GM23338 (cell line): ENCODE results near the gene SIRT2. TPM values are rescaled to one million over a fixed set of nuclear protein-coding genes. Genes with fewer than 3 reads are reported as not detected.

Source experiments
- ATAC-seq: fragments of 200-7000 bp; cut with Tn5 transposase; 3 replicates; pipeline ENCODE4 v1.9.1; 2020
- DNase-seq: peaks from one replicate; pipeline ENCODE4 v3.0.0-alpha.2; 2015; ENCODE audit warnings: low spot score
- H2AFZ ChIP-seq: fragments of 200-600 bp; sonication (generic); 2 replicates; pipeline ENCODE4 v1.8.0; 2016; ENCODE audit warnings: antibody characterized with exemption, mild to moderate bottlenecking, moderate library complexity
- H3F3A ChIP-seq: fragments of 200-600 bp; sonication (generic); replicated peaks from 2 replicates; pipeline ENCODE4 v1.8.0; 2017; ENCODE audit warnings: antibody characterized with exemption, mixed run types, low read depth
- H3K27ac ChIP-seq: fragments of 200-600 bp; sonication (generic); 2 replicates; pipeline ENCODE4 v1.6.1; 2016; ENCODE audit warnings: low read depth
- H3K27me3 ChIP-seq: fragments of 200-600 bp; sonication (generic); 2 replicates; pipeline ENCODE4 v1.8.0; 2016; ENCODE audit warnings: mild to moderate bottlenecking, mixed run types, moderate library complexity; ENCODE audit not compliant: insufficient read depth
- H3K36me3 ChIP-seq: fragments of 200-600 bp; sonication (generic); 2 replicates; pipeline ENCODE4 v1.8.0; 2016; ENCODE audit warnings: mild to moderate bottlenecking; ENCODE audit not compliant: insufficient read depth
- H3K4me1 ChIP-seq: fragments of 200-600 bp; sonication (generic); 2 replicates; pipeline ENCODE4 v1.8.0; 2016; ENCODE audit warnings: mild to moderate bottlenecking, moderate library complexity; ENCODE audit not compliant: insufficient read depth
- H3K4me2 ChIP-seq: fragments of 200-600 bp; sonication (generic); 2 replicates; pipeline ENCODE4 v1.7.1; 2017; ENCODE audit warnings: mixed run types
- H3K4me3 ChIP-seq: fragments of 200-600 bp; sonication (generic); 2 replicates; pipeline ENCODE4 v1.6.1; 2016; ENCODE audit warnings: mixed run types
- H3K79me2 ChIP-seq: fragments of 200-600 bp; sonication (generic); replicated peaks from 2 replicates; pipeline ENCODE4 v1.8.0; 2017; ENCODE audit warnings: mild to moderate bottlenecking; ENCODE audit not compliant: insufficient read depth
- H3K9me2 ChIP-seq: fragments of 200-600 bp; sonication (generic); 2 replicates; pipeline ENCODE4 v1.8.0; 2017; ENCODE audit not compliant: insufficient read depth
- H4K20me1 ChIP-seq: fragments of 200-600 bp; sonication (generic); replicated peaks from 2 replicates; pipeline ENCODE4 v1.8.0; 2017; ENCODE audit warnings: mild to moderate bottlenecking; ENCODE audit not compliant: insufficient read depth
- H3K27ac Mint-ChIP-seq: 2 replicates; pipeline ENCODE4 v1.8.0; 2020; ENCODE audit warnings: inconsistent platforms, mild to moderate bottlenecking, moderate library complexity, mixed read lengths
- H3K27me3 Mint-ChIP-seq: 3 replicates; pipeline ENCODE4 v1.8.0; 2022; ENCODE audit warnings: low read depth, mild to moderate bottlenecking, moderate library complexity, mixed read lengths, inconsistent platforms; ENCODE audit not compliant: insufficient read depth, poor library complexity
- H3K36me3 Mint-ChIP-seq: 3 replicates; pipeline ENCODE4 v1.8.0; 2021; ENCODE audit warnings: low read depth, mild to moderate bottlenecking, inconsistent platforms, moderate library complexity, mixed read lengths
- H3K4me1 Mint-ChIP-seq: 3 replicates; pipeline ENCODE4 v1.8.0; 2020; ENCODE audit warnings: mild to moderate bottlenecking, inconsistent platforms, mixed read lengths
- H3K4me3 Mint-ChIP-seq: 3 replicates; pipeline ENCODE4 v1.8.0; 2021; ENCODE audit warnings: moderate library complexity, mild to moderate bottlenecking, inconsistent platforms, mixed read lengths
- H3K9me3 Mint-ChIP-seq: 3 replicates; pipeline ENCODE4 v1.8.0; 2020; ENCODE audit warnings: moderate library complexity, mild to moderate bottlenecking, inconsistent platforms, mixed read lengths
- CREB1 ChIP-seq: fragments of 250-450 bp; sonication (Bioruptor Pico); IDR thresholded peaks from 2 replicates; pipeline ENCODE4 v1.5.0; 2020; ENCODE audit warnings: low read depth, mild to moderate bottlenecking, moderate library complexity
- EZH2 ChIP-seq: fragments of 200-600 bp; sonication (generic); IDR thresholded peaks from one replicate; pipeline ENCODE4 v1.8.0; 2017; ENCODE audit warnings: antibody characterized with exemption, mild to moderate bottlenecking, low read depth; ENCODE audit not compliant: unreplicated experiment
- JUNB ChIP-seq: IDR thresholded peaks from one replicate; pipeline ENCODE4 v1.6.1; 2016; ENCODE audit warnings: antibody characterized with exemption; ENCODE audit not compliant: unreplicated experiment
- NANOG ChIP-seq: IDR thresholded peaks from 2 replicates; pipeline ENCODE4 v1.6.1; 2016; ENCODE audit warnings: antibody characterized with exemption, borderline replicate concordance
- STAT1 ChIP-seq: IDR thresholded peaks from one replicate; pipeline ENCODE4 v1.6.1; 2016; ENCODE audit warnings: antibody characterized with exemption; ENCODE audit not compliant: unreplicated experiment
- ZNF331 ChIP-seq: fragments of 250-450 bp; sonication (Bioruptor Pico); IDR thresholded peaks from 2 replicates; pipeline ENCODE4 v1.5.0; 2020; ENCODE audit warnings: low read depth, mild to moderate bottlenecking, moderate library complexity
- polyA plus RNA-seq: library from polyadenylated mRNA; unstranded; fragments of >200 nt; fragmentation: Nextera tagmentation; extraction: Ambion mirVana; gene quantifications from 2 replicates; pipeline ENCODE4 v1.2.1, GENCODE V29; 2016
- total RNA-seq: library from RNA; depleted of rRNA; stranded (reverse); fragments of >200 nt; shearing (Covaris generic); gene quantifications from 2 replicates; pipeline ENCODE4 v1.2.3, GENCODE V29; 2014
- TF ChIP-seq, protein P1 (sequence below): IDR thresholded peaks from one replicate; pipeline ENCODE4 v1.6.1; 2018; ENCODE audit warnings: antibody characterized with exemption; ENCODE audit not compliant: unreplicated experiment

SIRT2 gene
- total and polyA plus RNA-seq, 2 experiments from 2014 or later: 2.7 to 8.4 TPM

DNA sequence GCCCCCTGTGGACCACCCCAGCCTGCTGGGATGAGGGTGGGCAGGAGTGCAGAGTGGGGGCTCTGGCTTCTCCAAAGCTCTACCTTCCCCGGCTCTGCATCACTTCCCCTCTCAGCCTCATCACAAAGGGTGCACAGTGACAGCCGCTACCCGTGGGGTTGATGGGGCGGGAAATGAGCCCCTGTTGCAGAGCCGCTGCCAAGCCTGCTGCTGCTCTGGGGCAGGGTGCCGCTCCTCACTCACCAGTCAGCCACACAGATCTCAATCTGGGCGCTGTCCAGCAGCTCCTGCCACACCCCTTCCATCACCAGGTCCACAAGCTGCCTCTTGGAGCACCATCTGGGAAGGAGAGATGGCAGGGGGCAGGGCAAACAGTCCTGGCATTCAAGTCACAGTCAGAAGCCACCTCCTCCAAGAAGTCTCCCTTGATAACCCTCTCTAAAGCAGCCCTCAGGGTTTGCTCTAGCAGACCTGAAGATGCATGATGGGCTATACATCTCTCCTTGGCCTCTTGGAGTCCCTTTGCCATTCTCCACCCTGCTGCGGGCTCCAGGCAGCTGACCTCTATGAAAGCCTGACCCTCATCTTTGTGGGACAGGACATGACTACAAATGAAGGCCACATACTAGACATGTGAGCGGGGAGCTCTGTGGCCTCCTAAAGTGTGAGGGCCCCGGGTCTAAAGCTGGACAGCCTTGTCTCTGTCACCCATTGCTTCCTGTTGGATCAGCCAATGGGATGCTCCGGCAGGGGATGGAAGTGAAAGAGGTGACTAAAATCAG lies 47.0 kb upstream of the SIRT2 start:
- no peak overlapping the region for H3K27ac ChIP-seq
- H2AFZ ChIP-seq: no peak overlapping the region
- no peaks in the 10 kb centered on the region for H3K79me2 ChIP-seq
- TF ChIP-seq, protein P1, sequence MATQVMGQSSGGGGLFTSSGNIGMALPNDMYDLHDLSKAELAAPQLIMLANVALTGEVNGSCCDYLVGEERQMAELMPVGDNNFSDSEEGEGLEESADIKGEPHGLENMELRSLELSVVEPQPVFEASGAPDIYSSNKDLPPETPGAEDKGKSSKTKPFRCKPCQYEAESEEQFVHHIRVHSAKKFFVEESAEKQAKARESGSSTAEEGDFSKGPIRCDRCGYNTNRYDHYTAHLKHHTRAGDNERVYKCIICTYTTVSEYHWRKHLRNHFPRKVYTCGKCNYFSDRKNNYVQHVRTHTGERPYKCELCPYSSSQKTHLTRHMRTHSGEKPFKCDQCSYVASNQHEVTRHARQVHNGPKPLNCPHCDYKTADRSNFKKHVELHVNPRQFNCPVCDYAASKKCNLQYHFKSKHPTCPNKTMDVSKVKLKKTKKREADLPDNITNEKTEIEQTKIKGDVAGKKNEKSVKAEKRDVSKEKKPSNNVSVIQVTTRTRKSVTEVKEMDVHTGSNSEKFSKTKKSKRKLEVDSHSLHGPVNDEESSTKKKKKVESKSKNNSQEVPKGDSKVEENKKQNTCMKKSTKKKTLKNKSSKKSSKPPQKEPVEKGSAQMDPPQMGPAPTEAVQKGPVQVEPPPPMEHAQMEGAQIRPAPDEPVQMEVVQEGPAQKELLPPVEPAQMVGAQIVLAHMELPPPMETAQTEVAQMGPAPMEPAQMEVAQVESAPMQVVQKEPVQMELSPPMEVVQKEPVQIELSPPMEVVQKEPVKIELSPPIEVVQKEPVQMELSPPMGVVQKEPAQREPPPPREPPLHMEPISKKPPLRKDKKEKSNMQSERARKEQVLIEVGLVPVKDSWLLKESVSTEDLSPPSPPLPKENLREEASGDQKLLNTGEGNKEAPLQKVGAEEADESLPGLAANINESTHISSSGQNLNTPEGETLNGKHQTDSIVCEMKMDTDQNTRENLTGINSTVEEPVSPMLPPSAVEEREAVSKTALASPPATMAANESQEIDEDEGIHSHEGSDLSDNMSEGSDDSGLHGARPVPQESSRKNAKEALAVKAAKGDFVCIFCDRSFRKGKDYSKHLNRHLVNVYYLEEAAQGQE: peak; percentile 60
- no peak for TF ChIP-seq NANOG
- H3K27me3 Mint-ChIP-seq: peaks cover 17% of the 10 kb centered on the region
- peaks cover 4% of the 10 kb centered on the region; the same call in 2 of the 3 replicates for H3K9me3 Mint-ChIP-seq
- H3K9me2 ChIP-seq: no peaks in the 10 kb centered on the region
- no peak overlapping the region for H3K27ac Mint-ChIP-seq
- no peak for DNase-seq
- no peak for ATAC-seq
- peaks cover 7% of the 10 kb centered on the region for H3K36me3 Mint-ChIP-seq
- H3K36me3 ChIP-seq: no peaks in the 10 kb centered on the region
- H3K4me2 ChIP-seq: no peak overlapping the region
- no peaks in the 10 kb centered on the region for H3K4me1 ChIP-seq
- peaks cover 6% of the 10 kb centered on the region; the same call in 1 of the 2 replicates for H4K20me1 ChIP-seq
- no peaks in the 10 kb centered on the region for H3K27me3 ChIP-seq
- H3K4me3 Mint-ChIP-seq: no peak overlapping the region
- no peaks in the 10 kb centered on the region for H3F3A ChIP-seq
- H3K4me3 ChIP-seq: no peak overlapping the region
- H3K4me1 Mint-ChIP-seq: no peaks in the 10 kb centered on the region; the same call in 2 of the 3 replicates

- TF ChIP-seq NANOG (no peak), JUNB (no peak), CREB1 (CRISPR knock-in tag) (no peak), ZNF331 (CRISPR knock-in tag) (no peak), STAT1 (no peak), EZH2 (no peak)
- Histone ChIP-seq H3K9me2 (no peaks in the 10 kb centered on the region), H3K4me1 (no peaks in the 10 kb centered on the region), H3K4me2 (no peak overlapping the region), H3K36me3 (no peaks in the 10 kb centered on the region), H3K27me3 (no peaks in the 10 kb centered on the region), H2AFZ (no peak overlapping the region), H3K79me2 (no peaks in the 10 kb centered on the region), H3F3A (no peaks in the 10 kb centered on the region), H3K27ac (no peak overlapping the region), H3K4me3 (no peak overlapping the region), H4K20me1 (no peaks in the 10 kb centered on the region; the same call in 1 of the 2 replicates)
- peak; percentile 19 for DNase-seq
- Mint-ChIP-seq H3K4me1 (no peaks in the 10 kb centered on the region; the same call in 2 of the 3 replicates), H3K9me3 (peaks cover 4% of the 10 kb centered on the region; the same call in 2 of the 3 replicates), H3K36me3 (peaks cover 7% of the 10 kb centered on the region), H3K27me3 (peaks cover 17% of the 10 kb centered on the region), H3K27ac (no peak overlapping the region), H3K4me3 (no peak overlapping the region)
- ATAC-seq: no peak
Observed at GRCh38 chr19:38945562-38946228, 46.3 kb upstream of the SIRT2 start.
